Skeletal muscle tissue (tissue), 4 donors: Measurements from ENCODE around the gene RPH3AL. TPM values are rescaled to one million over a fixed set of nuclear protein-coding genes. Genes with fewer than 3 reads are reported as not detected.
"Not testable (repeated sequence)": the region's sequence is repeated elsewhere in the genome, so short reads cannot be mapped to it uniquely, and the experiment has no call there.

Source experiments
- H3K27ac ChIP-seq: one replicate; pipeline ENCODE4 v1.7.0; 2013; ENCODE audit warnings: mild to moderate bottlenecking, low read depth, low read length, inconsistent platforms
- H3K27me3 ChIP-seq, 3 donors: one replicate each; pipeline ENCODE4 v1.7.0; 2013; ENCODE audit warnings: low read length in 3 of 3; ENCODE audit not compliant: control insufficient read depth in 3 of 3, insufficient read depth in 3 of 3
- H3K36me3 ChIP-seq, 3 donors: one replicate each; pipeline ENCODE4 v1.7.0; 2013; ENCODE audit warnings: low read length in 3 of 3; ENCODE audit not compliant: control insufficient read depth in 3 of 3, insufficient read depth in 3 of 3
- H3K4me1 ChIP-seq, 3 donors: one replicate each; pipeline ENCODE4 v1.7.0; 2013; ENCODE audit warnings: low read length in 3 of 3, mild to moderate bottlenecking in 3 of 3; ENCODE audit not compliant: control insufficient read depth in 3 of 3, insufficient read depth in 3 of 3
- H3K4me3 ChIP-seq, 3 donors: one replicate each; pipeline ENCODE4 v1.7.0; 2013; ENCODE audit warnings: low read length in 3 of 3
- H3K9ac ChIP-seq, 3 donors: one replicate each; pipeline ENCODE4 v1.7.0; 2013; ENCODE audit warnings: low read length in 3 of 3, mild to moderate bottlenecking in 3 of 3, moderate library complexity in 2 of 3, low read depth in 1 of 3
- H3K9me3 ChIP-seq, 3 donors: one replicate each; pipeline ENCODE4 v1.7.0; 2013; ENCODE audit warnings: low read length in 3 of 3; ENCODE audit not compliant: control insufficient read depth in 3 of 3
- total RNA-seq: library from RNA; depleted of rRNA; stranded (reverse); fragments of >200 nt; gene quantifications from one replicate; pipeline ENCODE4 v1.2.3, GENCODE V29; 2014
- donor health status: Osteomylitis.

Gene RPH3AL
- total RNA-seq, 1 donor from 2014 or later = 1.6 TPM

DNA sequence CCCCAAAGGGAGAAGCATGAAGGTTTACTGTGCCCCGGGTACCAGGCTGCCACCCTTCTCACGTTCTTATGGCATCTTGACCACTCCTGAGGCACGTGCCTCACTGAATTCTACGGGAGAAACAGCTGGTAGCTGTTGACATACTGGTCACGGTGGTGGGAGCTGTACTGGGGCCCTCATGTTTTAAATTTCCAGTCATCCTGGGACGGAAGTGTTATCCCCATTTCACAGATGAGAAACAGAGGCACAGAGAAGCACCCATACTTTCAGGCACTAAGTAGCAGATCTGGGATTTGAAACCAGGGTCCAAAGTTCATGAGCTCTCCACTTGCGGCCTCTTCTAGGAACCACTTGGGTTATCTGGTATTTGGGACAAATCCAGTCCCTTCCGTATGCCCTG is 144.8 kb downstream of the RPH3AL start:
- Histone ChIP-seq H3K9ac (no peak overlapping the region), H3K27ac (no peak overlapping the region), H3K4me1 (no peaks in the 10 kb centered on the region), H3K4me3 (no peak overlapping the region), H3K36me3 (peaks cover 0 to 5% (median 0%) of the 10 kb centered on the region in 3 donors), H3K9me3 (no peaks in the 10 kb centered on the region), H3K27me3 (peaks cover 4 to 30% (median 19%) of the 10 kb centered on the region in 3 donors)

DNA sequence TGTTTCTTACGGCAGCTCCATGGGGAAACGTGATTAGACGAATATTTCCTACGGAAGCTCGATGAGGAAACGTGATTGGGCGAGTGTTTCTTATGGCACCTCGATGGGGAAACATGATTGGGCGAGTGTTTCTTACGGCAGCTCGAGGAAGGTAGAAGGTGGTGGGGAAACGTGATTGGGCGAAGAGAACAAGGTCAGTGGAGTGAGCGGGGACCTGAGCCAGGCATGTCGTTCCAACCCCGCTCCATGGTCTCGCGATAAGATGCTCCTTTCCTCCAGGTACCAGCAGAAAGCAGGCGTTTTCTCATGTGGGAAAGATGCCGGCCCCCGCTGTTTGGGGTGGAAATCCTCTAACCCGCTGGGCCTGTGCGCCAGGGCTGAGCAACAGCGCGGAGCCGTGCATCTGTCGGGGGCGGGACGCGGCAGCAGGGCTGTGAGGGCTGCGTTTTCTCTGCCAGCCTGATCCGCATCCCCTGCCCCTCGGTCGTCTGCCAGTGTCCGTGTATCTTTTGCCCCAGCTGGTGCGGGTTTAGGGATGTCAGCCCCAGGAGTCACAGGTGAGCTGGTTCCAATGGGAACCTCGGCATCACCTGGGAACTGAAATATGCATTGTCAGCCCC is 145.6 kb downstream of the RPH3AL start:
- Histone ChIP-seq H3K9me3 (no peaks in the 10 kb centered on the region), H3K27me3 (peaks cover 5 to 35% (median 25%) of the 10 kb centered on the region in 3 donors), H3K9ac (no peak overlapping the region), H3K4me1 (no peaks in the 10 kb centered on the region), H3K4me3 (no peak overlapping the region), H3K36me3 (peaks cover 0 to 3% (median 0%) of the 10 kb centered on the region in 3 donors), H3K27ac (no peak overlapping the region)

DNA sequence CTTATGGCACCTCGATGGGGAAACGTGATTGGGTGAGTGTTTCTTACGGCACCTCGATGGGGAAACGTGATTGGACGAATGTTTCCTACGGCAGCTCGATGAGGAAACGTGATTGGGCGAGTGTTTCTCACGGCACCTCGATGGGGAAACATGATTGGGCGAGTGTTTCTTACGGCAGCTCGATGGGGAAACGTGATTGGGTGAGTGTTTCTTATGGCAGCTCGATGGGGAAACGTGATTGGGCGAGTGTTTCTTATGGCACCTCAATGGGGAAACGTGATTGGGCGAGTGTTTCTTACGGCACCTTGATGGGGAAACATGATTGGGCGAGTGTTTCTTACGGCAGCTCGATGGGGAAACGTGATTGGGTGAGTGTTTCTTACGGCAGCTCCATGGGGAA is 146.1 kb downstream of the RPH3AL start:
- not testable (repeated sequence) for H3K4me3 ChIP-seq, H3K27ac ChIP-seq, H3K9ac ChIP-seq, H3K4me1 ChIP-seq, H3K9me3 ChIP-seq, H3K36me3 ChIP-seq
- peaks cover 5 to 38% (median 25%) of the 10 kb centered on the region in 3 donors for H3K27me3 ChIP-seq

DNA sequence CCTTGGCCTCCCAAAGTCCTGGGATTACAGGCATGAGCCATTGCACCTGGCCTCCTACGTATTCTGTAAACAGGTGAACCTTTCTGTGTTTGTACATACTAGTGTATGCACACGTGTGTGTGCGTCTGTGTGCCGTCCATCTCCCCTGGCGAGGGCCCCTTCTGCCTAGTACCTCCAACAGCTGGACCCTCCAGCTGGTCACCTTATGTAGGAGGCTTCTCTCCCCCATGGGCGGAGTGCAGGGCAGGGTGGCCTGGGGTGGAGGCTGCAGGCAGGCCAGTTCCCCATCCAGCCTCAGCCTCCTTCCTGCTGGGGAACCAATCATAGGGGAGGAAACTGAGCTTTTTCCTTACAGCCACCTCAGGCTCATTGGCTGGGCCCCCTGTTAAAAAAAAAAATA is 146.8 kb downstream of the RPH3AL start:
- Histone ChIP-seq H3K27ac (no peak overlapping the region), H3K4me3 (no peak overlapping the region), H3K27me3 (peaks cover 9 to 42% (median 25%) of the 10 kb centered on the region in 3 donors), H3K4me1 (peaks cover 0 to 2% (median under 1%) of the 10 kb centered on the region in 3 donors), H3K36me3 (peaks cover 0 to 3% (median 0%) of the 10 kb centered on the region in 3 donors), H3K9ac (no peak overlapping the region), H3K9me3 (no peaks in the 10 kb centered on the region)

DNA sequence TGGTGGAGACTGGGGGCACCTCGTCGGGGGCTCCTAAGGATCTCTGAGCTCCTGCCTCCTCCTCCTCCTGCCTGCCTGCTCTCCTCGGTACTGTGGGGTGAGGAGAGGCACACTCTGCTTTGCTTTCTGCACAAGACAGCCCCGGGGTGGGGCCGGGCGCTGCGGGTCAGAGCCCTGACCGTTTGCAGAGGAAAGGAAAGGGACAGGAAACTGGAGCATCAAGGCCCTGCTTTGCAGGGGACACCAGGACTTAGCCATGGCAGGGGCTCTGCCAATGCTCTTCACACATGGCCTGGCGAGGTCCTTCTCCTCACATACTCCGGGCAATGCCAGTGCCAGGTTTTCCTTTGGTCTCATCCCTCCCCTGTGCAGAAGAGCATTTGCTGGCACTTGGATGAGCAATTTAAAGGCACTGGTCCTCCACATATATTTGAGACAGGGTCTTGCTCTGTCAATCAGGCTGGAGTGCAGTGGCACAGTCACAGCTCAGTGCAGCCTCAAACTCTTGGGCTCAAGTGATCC is 147.4 kb downstream of the RPH3AL start:
- peaks cover 15 to 48% (median 30%) of the 10 kb centered on the region in 3 donors for H3K27me3 ChIP-seq
- no peak overlapping the region for H3K4me3 ChIP-seq
- H3K9me3 ChIP-seq = no peaks in the 10 kb centered on the region
- no peaks in the 10 kb centered on the region for H3K36me3 ChIP-seq
- peaks cover 2 to 8% (median 4%) of the 10 kb centered on the region in 3 donors for H3K4me1 ChIP-seq
- H3K9ac ChIP-seq = no peak overlapping the region
- no peak overlapping the region for H3K27ac ChIP-seq

DNA sequence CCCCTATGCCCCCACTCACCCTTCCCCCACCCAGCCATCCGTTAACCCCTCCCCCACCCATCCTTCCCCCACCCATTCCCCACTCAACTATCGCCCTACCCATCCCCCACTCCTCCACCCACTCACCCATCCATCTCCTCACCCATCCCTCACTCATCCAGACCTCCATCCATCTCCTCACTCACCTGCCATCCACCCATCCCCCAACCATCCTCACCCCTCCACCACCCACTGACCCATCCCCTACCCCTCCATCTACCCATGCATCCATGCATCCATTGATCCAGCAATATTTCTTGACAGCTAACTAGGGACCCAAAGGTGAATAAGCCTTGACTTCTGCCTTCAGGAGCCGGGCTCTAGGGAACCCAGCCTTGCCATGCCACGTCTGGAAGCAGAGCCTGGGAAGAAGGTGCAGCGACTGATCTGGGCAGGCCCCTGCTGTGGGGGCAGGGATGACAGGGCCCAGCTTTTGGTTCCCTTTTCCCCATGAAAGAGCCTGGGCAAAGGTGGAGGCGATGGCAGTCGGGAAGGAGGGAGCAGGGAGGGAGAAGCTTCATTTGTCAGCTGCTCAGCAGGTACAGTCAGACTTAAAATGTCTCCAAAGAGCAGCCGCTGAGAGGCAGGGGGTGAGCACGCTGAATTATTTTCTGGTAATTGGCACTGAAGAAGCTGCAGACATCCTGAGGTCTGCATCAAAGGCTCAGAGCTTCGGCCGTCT is 148.0 kb downstream of the RPH3AL start:
- Histone ChIP-seq H3K4me1 (peaks cover 6 to 14% (median 10%) of the 10 kb centered on the region in 3 donors), H3K9ac (no peak overlapping the region), H3K36me3 (no peaks in the 10 kb centered on the region), H3K27ac (no peak overlapping the region), H3K4me3 (no peak overlapping the region), H3K27me3 (peaks cover 21 to 55% (median 36%) of the 10 kb centered on the region in 3 donors), H3K9me3 (no peaks in the 10 kb centered on the region)

DNA sequence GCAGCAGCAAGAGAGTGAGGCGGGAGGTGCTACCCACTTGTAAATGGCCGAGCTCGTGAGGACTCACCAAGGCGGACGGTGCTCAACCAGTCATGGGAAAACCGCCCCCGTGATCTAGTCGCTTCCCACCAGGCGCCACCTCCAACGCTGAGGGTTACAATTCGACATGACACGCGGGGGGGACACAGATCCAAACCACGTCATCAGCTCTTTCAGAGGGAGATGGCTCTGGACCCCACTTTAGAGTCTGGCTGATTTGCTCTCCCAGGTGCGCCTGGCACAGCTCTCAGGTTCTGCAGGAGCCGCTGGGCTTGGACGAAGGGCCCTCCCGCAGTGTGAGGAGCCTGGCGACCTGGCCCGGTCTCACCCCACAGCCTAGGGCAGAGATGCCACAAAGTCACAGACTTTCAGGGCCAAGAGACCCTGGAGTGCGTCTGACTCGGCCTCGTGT is 150.1 kb downstream of the RPH3AL start:
- H3K4me1 ChIP-seq = peaks cover 7 to 15% (median 14%) of the 10 kb centered on the region in 3 donors
- H3K27me3 ChIP-seq = peaks cover 29 to 61% (median 45%) of the 10 kb centered on the region in 3 donors
- H3K4me3 ChIP-seq = no peak overlapping the region
- H3K36me3 ChIP-seq = no peaks in the 10 kb centered on the region
- no peaks in the 10 kb centered on the region for H3K9me3 ChIP-seq
- no peak overlapping the region for H3K9ac ChIP-seq
- no peak overlapping the region for H3K27ac ChIP-seq

DNA sequence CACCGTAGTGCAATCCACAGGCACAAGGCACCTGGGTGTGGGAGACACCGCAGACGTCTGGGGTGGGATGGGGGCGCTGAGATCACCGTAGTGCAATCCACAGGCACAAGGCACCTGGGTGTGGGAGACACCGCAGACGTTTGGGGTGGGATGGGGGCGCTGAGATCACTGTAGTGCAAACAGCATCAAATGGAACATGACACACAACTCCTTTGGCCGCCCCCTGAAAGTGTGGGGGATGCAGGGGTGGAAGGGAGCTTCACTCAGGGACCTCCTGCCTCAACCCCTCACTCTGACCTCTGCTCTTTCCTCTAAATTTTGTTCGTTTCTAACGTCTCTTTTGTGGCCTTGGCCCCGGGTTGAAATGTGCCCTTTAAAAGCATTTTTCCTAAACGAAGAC is 150.9 kb downstream of the RPH3AL start:
- not testable (repeated sequence) for H3K9me3 ChIP-seq, H3K9ac ChIP-seq, H3K27ac ChIP-seq, H3K4me3 ChIP-seq, H3K36me3 ChIP-seq
- Histone ChIP-seq H3K27me3 (peaks cover 37 to 65% (median 51%) of the 10 kb centered on the region in 3 donors), H3K4me1 (peaks cover 7 to 15% (median 14%) of the 10 kb centered on the region in 3 donors)

DNA sequence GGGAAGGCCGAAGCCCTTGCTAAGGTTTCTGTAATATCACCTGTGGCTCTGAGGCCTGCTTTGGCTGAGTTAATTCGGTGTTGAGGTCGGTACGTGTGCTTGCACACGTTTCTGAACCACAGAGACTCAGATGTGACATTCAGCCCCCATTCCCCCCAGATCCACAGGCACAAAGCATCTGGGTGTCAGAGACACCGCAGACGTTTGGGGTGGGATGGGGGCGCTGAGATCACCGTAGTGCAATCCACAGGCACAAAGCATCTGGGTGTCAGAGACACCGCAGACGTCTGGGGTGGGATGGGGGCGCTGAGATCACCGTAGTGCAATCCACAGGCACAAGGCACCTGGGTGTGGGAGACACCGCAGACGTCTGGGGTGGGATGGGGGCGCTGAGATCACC is 151.3 kb downstream of the RPH3AL start:
- not testable (repeated sequence) for H3K4me3 ChIP-seq, H3K9me3 ChIP-seq, H3K27ac ChIP-seq, H3K9ac ChIP-seq, H3K36me3 ChIP-seq
- Histone ChIP-seq H3K4me1 (peaks cover 7 to 15% (median 14%) of the 10 kb centered on the region in 3 donors), H3K27me3 (peaks cover 40 to 68% (median 56%) of the 10 kb centered on the region in 3 donors)

DNA sequence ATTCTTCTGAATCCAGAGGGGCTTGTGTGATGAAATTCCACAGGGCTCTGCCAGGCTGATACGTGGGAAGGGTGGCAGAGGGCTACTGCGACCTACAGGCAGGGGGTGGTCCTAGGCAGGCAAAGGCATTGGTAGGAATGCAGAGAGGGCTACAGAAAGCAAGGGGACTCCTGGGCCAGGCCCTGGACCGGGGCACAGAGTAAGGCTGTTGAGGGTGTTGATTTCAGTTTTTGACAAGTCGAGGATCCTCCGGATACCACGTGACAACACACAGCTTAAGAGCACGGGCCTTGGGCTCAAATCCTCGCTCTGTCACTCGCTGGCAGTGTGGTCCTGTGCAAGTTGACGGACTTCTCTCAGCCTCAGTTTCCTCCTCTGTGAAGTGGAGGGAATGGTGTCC is 152.0 kb downstream of the RPH3AL start:
- Histone ChIP-seq H3K36me3 (no peaks in the 10 kb centered on the region), H3K9me3 (peaks cover 0 to 3% (median 0%) of the 10 kb centered on the region in 3 donors), H3K27me3 (peaks cover 44 to 68% (median 56%) of the 10 kb centered on the region in 3 donors), H3K4me1 (peaks cover 7 to 15% (median 14%) of the 10 kb centered on the region in 3 donors), H3K9ac (peak overlapping the region; percentile 14 to 50 (median 16)), H3K4me3 (no peak overlapping the region), H3K27ac (peak overlapping the region; percentile 34)
